Caco-2 (cell line): Measurements from ENCODE around the gene HOMER2. TPM values are rescaled to one million over a fixed set of nuclear protein-coding genes. Genes with fewer than 3 reads are reported as not detected.
"Not testable (repeated sequence)": the region's sequence is repeated elsewhere in the genome, so short reads cannot be mapped to it uniquely, and the experiment has no call there.

Experiments
- BruUV-seq: library from RNA; stranded (reverse); fragments of 400-500 nt; replicated peaks from 2 replicates; lab custom pipeline; 2021; lab: Mats Ljungman, UMichigan
- CTCF ChIA-PET: fragments of 300-600 bp; sonication (Branson Sonifier 250); formaldehyde crosslinking; loops from one replicate; lab custom pipeline; 2022; ENCODE audit warnings: antibody characterized with exemption; lab: Charles Lee
- POLR2A ChIA-PET: fragments of 300-600 bp; sonication (Branson Sonifier 250); formaldehyde crosslinking; loops from one replicate; lab custom pipeline; 2022; ENCODE audit warnings: antibody characterized with exemption; lab: Charles Lee
- DNase-seq, 2 experiments: peaks; one replicate each; pipeline versions ENCODE4 v3.0.0 to v3.0.0-alpha.2; 2020 to 2022
- H3K27me3 ChIP-seq: replicated peaks from 2 replicates; pipeline ENCODE4 v1.6.0; 2011; ENCODE audit warnings: low read length; ENCODE audit not compliant: control insufficient read depth, insufficient read depth
- H3K36me3 ChIP-seq: 2 replicates; pipeline ENCODE4 v1.5.1; 2011; ENCODE audit warnings: low read length; ENCODE audit not compliant: control insufficient read depth, insufficient read depth
- H3K4me1 ChIP-seq: fragments of 250-450 bp; sonication (Bioruptor Pico); 2 replicates; pipeline ENCODE4 v1.5.1; 2020; ENCODE audit warnings: mild to moderate bottlenecking
- H3K4me3 ChIP-seq: 2 replicates; pipeline ENCODE4 v1.5.1; 2011; ENCODE audit warnings: low read depth, mild to moderate bottlenecking, control low read depth, low read length
- H3K9me3 ChIP-seq: fragments of 250-450 bp; sonication (Bioruptor Pico); 2 replicates; pipeline ENCODE4 v1.5.1; 2020; ENCODE audit warnings: mild to moderate bottlenecking, moderate library complexity
- H3K27ac Mint-ChIP-seq: one replicate; pipeline ENCODE4 v1.8.0; 2022; ENCODE audit warnings: mixed read lengths; ENCODE audit not compliant: unreplicated experiment
- H3K27me3 Mint-ChIP-seq: one replicate; pipeline ENCODE4 v1.8.0; 2022; ENCODE audit warnings: mixed read lengths; ENCODE audit not compliant: insufficient read depth, unreplicated experiment
- H3K36me3 Mint-ChIP-seq: one replicate; pipeline ENCODE4 v1.8.0; 2022; ENCODE audit warnings: mild to moderate bottlenecking, mixed read lengths; ENCODE audit not compliant: insufficient read depth, unreplicated experiment
- H3K4me1 Mint-ChIP-seq: one replicate; pipeline ENCODE4 v1.8.0; 2022; ENCODE audit warnings: low read depth, mixed read lengths; ENCODE audit not compliant: unreplicated experiment
- H3K4me3 Mint-ChIP-seq: one replicate; pipeline ENCODE4 v1.8.0; 2022; ENCODE audit warnings: mild to moderate bottlenecking, moderate library complexity, mixed read lengths; ENCODE audit not compliant: unreplicated experiment
- H3K9me3 Mint-ChIP-seq: one replicate; pipeline ENCODE4 v1.8.0; 2022; ENCODE audit warnings: mixed read lengths; ENCODE audit not compliant: unreplicated experiment
- intact Hi-C: fragments of 100-400 bp; cut with micrococcal nuclease; formaldehyde crosslinking; loops from one replicate; pipeline ENCODE4 v1.10.0; 2022; ENCODE audit not compliant: unreplicated experiment
- total RNA-seq: library from RNA; stranded (reverse); gene quantifications from 2 replicates; pipeline ENCODE4 v1.2.3, GENCODE V29; 2022
- TF ChIP-seq, protein P1 (sequence below), 2 experiments: fragments of 200-600 bp in 1 of 2; IDR thresholded peaks; 1 replicate in 1 of 2; 2 replicates in 1 of 2; pipeline versions ENCODE4 v1.5.1 to v1.8.0; 2011 to 2022; ENCODE audit warnings: antibody characterized with exemption in 1 of 2, control low read depth in 1 of 2, inconsistent platforms in 1 of 2, low read depth in 1 of 2, low read length in 1 of 2, mild to moderate bottlenecking in 1 of 2, moderate library complexity in 1 of 2; ENCODE audit not compliant: insufficient read depth in 1 of 2, severe bottlenecking in 1 of 2, unreplicated experiment in 1 of 2

Gene HOMER2
- total RNA-seq, 1 experiment from 2014 or later = 5.5 TPM

DNA sequence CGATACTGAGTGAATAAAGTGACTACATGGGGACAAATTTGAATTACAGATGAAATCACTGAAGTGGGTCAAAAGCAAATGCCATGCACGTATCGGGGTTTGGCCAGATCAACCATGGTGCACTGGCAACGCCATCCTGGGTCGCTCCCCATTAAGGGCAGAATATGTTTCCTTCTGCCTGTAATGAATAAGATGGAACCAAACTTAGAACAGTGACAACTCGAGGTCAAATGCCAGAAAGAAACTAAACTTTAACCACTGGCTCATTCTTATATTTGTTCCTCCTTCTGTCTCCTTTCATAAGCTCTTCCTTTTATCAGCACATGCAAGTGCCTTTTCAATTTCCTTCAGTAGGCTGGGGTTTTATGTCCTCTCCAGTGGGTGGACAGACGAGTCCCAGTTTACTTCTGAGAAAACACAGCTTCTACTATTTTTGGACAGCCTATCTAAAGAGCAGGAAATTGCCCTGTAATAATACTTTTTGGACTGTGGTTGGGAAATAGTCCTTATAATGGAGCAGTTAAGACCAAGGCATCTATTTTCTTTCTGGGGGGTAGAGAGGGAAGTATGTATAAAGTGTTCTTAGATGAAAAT is 81.7 kb downstream of the HOMER2 start:
- CTCF ChIA-PET = interaction anchor here (0.8 kb wide), 1 partner anchor 141 kb away, joined by 3 read pairs; the partner anchor contains the start of gene C15orf40
- TF ChIP-seq, protein P1, sequence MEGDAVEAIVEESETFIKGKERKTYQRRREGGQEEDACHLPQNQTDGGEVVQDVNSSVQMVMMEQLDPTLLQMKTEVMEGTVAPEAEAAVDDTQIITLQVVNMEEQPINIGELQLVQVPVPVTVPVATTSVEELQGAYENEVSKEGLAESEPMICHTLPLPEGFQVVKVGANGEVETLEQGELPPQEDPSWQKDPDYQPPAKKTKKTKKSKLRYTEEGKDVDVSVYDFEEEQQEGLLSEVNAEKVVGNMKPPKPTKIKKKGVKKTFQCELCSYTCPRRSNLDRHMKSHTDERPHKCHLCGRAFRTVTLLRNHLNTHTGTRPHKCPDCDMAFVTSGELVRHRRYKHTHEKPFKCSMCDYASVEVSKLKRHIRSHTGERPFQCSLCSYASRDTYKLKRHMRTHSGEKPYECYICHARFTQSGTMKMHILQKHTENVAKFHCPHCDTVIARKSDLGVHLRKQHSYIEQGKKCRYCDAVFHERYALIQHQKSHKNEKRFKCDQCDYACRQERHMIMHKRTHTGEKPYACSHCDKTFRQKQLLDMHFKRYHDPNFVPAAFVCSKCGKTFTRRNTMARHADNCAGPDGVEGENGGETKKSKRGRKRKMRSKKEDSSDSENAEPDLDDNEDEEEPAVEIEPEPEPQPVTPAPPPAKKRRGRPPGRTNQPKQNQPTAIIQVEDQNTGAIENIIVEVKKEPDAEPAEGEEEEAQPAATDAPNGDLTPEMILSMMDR (IDR thresholded peaks at IDR 0.05; ENCODE audit: insufficient read depth in 1 of 2, low read depth in 1 of 2, low read length in 1 of 2, severe bottlenecking in 1 of 2, unreplicated experiment in 1 of 2) = no peak
- H3K27me3 Mint-ChIP-seq = no peaks in the 10 kb centered on the region

DNA sequence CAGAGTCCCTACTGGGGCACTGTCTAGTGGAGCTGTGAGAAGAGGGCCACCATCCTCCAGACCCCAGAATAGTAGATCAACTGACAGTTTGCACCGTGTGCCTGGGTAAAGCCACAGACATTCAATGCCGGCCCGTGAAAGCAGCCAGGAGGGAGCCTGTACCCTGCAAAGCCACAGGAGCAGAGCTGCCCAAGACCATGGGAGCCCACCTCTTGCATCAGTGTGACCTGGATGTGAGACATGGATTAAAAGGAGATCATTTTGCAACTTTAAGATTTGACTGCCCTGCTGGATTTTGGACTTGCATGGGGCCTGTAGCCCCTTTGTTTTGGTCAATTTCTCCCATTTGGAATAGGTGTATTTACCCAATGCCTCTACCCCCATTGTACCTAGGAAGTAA is 86.5 kb downstream of the HOMER2 start:
- H3K36me3 Mint-ChIP-seq, H3K4me3 ChIP-seq, H3K27me3 ChIP-seq, DNase-seq, H3K9me3 Mint-ChIP-seq, H3K27me3 Mint-ChIP-seq, H3K36me3 ChIP-seq, H3K27ac Mint-ChIP-seq, H3K4me1 Mint-ChIP-seq, POLR2A ChIA-PET, intact Hi-C loops, CTCF ChIA-PET, H3K9me3 ChIP-seq, H3K4me3 Mint-ChIP-seq, BruUV-seq, H3K4me1 ChIP-seq: not testable (repeated sequence)

More for the DNA sequence above, 81.7 kb downstream of the HOMER2 start:
- no peaks in the 10 kb centered on the region for H3K4me1 Mint-ChIP-seq
- H3K36me3 Mint-ChIP-seq = no peaks in the 10 kb centered on the region
- POLR2A ChIA-PET = no interaction called here
- BruUV-seq = no TSS peak
- no peak overlapping the region for H3K27ac Mint-ChIP-seq
- no peak overlapping the region for H3K4me3 ChIP-seq
- peaks cover 6% of the 10 kb centered on the region; the same call in 1 of the 2 replicates for H3K4me1 ChIP-seq
- no peaks in the 10 kb centered on the region for H3K9me3 Mint-ChIP-seq
- DNase-seq = no peak
- H3K4me3 Mint-ChIP-seq = no peak overlapping the region
- no peaks in the 10 kb centered on the region for H3K9me3 ChIP-seq
- H3K36me3 ChIP-seq = no peaks in the 10 kb centered on the region
- intact Hi-C loops = no loop called here
- no peaks in the 10 kb centered on the region for H3K27me3 ChIP-seq

DNA sequence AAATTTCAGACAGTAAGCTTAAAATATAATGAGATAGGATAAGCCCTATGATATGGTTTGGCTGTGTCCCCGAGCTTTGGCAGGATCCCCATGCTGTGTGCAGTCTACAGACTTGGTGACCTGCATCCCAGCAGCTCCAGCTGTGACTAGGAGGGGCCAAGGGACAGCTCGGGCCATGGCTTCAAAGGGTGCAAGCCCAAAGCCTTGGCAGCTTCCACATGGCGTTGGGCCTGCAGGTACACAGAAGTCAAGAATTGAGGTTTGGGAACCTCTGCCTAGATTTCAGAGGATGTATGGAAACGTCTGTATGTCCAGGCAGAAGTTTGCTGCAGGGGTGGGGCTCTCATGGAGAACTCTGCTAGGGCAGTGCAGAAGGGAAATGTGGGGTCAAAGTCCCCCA is 86.9 kb downstream of the HOMER2 start:
- H3K4me1 Mint-ChIP-seq, H3K36me3 Mint-ChIP-seq, H3K27ac Mint-ChIP-seq, H3K27me3 Mint-ChIP-seq, H3K4me3 Mint-ChIP-seq, H3K9me3 ChIP-seq, CTCF ChIA-PET, H3K4me1 ChIP-seq, H3K27me3 ChIP-seq, H3K36me3 ChIP-seq, BruUV-seq, intact Hi-C loops, H3K4me3 ChIP-seq, H3K9me3 Mint-ChIP-seq, DNase-seq, POLR2A ChIA-PET: not testable (repeated sequence)

DNA sequence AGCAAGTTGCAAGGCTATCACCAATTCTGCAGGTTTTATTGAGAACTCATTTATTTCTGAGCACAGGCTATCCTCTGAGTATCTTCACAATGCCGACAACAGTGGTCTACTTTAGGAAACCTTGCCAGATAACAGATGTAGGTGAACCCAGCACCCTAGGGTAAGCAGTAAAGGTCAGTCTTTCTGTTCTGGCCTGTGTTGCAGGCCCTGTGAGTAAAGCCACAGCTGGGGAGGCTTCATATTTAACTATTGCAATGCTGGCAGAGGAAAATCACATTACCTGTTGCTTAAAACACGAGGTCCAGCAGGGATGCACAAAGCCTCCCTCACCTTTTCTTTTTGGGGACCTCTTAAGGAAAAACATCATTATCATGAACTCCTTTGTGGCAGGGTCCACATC is 87.6 kb downstream of the HOMER2 start:
- DNase-seq = no peak
- TF ChIP-seq, protein P1 (IDR thresholded peaks at IDR 0.05; ENCODE audit: insufficient read depth in 1 of 2, low read depth in 1 of 2, low read length in 1 of 2, severe bottlenecking in 1 of 2, unreplicated experiment in 1 of 2) = no peak
- Mint-ChIP-seq H3K9me3 (no peaks in the 10 kb centered on the region), H3K4me1 (no peaks in the 10 kb centered on the region), H3K4me3 (no peak overlapping the region), H3K27ac (no peak overlapping the region), H3K36me3 (no peaks in the 10 kb centered on the region), H3K27me3 (peaks cover 6% of the 10 kb centered on the region)
- POLR2A ChIA-PET = no interaction called here
- no TSS peak for BruUV-seq
- H3K4me1 ChIP-seq = no peaks in the 10 kb centered on the region
- H3K36me3 ChIP-seq = no peaks in the 10 kb centered on the region
- intact Hi-C loops = no loop called here
- CTCF ChIA-PET = no interaction called here
- H3K27me3 ChIP-seq = no peaks in the 10 kb centered on the region
- no peak overlapping the region for H3K4me3 ChIP-seq
- H3K9me3 ChIP-seq = no peaks in the 10 kb centered on the region
